Panc1 (cell line): ENCODE data around the gene PCIF1. TPM values are rescaled to one million over a fixed set of nuclear protein-coding genes. Genes with fewer than 3 reads are reported as not detected.

Source experiments
- ATAC-seq: fragments of 200-7000 bp; cut with Tn5 transposase; 2 replicates; pipeline ENCODE4 v1.9.1; 2020; ENCODE audit warnings: mild to moderate bottlenecking, moderate library complexity
- BruUV-seq: library from RNA; stranded (reverse); fragments of 400-500 nt; replicated peaks from 2 replicates; lab custom pipeline; 2021; lab: Mats Ljungman, UMichigan
- CTCF ChIA-PET: fragments of 300-600 bp; sonication (Branson Sonifier 250); formaldehyde crosslinking; loops from one replicate; lab custom pipeline; 2022; ENCODE audit warnings: antibody characterized with exemption; lab: Charles Lee
- POLR2A ChIA-PET: fragments of 300-600 bp; sonication (Branson Sonifier 250); formaldehyde crosslinking; loops from one replicate; lab custom pipeline; 2022; ENCODE audit warnings: antibody characterized with exemption; lab: Charles Lee
- DNase-seq: peaks from one replicate; pipeline ENCODE4 v3.0.0-alpha.2; 2010; ENCODE audit warnings: low read depth, low spot score
- H3K27ac ChIP-seq: 2 replicates; pipeline ENCODE4 v1.5.1; 2011; ENCODE audit warnings: mild to moderate bottlenecking, low read length, inconsistent platforms
- H3K27me3 ChIP-seq: fragments of 200-500 bp; sonication (Bioruptor generic); 2 replicates; pipeline ENCODE4 v1.6.0; 2014; ENCODE audit warnings: low read length, inconsistent platforms; ENCODE audit not compliant: control insufficient read depth, insufficient read depth
- H3K36me3 ChIP-seq: fragments of 200-500 bp; sonication (Bioruptor generic); 2 replicates; pipeline ENCODE4 v1.5.1; 2014; ENCODE audit warnings: inconsistent platforms, mild to moderate bottlenecking, low read length, moderate library complexity; ENCODE audit not compliant: control insufficient read depth, insufficient read depth
- H3K4me1 ChIP-seq: 2 replicates; pipeline ENCODE4 v1.5.1; 2011; ENCODE audit warnings: inconsistent platforms, mild to moderate bottlenecking, low read length, moderate library complexity; ENCODE audit not compliant: control insufficient read depth, insufficient read depth
- H3K4me3 ChIP-seq, 2 experiments: 2 replicates each; pipeline ENCODE4 v1.5.1; 2011 to 2012; ENCODE audit warnings: low read depth in 2 of 2, low read length in 2 of 2, mild to moderate bottlenecking in 2 of 2, inconsistent platforms in 1 of 2, moderate library complexity in 1 of 2
- H3K9me3 ChIP-seq: fragments of 200-500 bp; sonication (Bioruptor generic); 2 replicates; pipeline ENCODE4 v1.5.1; 2014; ENCODE audit warnings: low read depth, mild to moderate bottlenecking, inconsistent platforms, low read length, moderate library complexity; ENCODE audit not compliant: control insufficient read depth, insufficient read depth
- CTCF ChIP-seq: fragments of 450-650 bp; IDR thresholded peaks from 2 replicates; pipeline ENCODE4 v1.5.1; 2017; ENCODE audit warnings: mild to moderate bottlenecking
- POLR2AphosphoS5 ChIP-seq: IDR thresholded peaks from 2 replicates; pipeline ENCODE4 v1.6.1; 2012; ENCODE audit warnings: mild to moderate bottlenecking, low read depth, low read length, moderate library complexity
- REST ChIP-seq, 2 experiments: IDR thresholded peaks; 2 replicates each; pipeline ENCODE4 v1.6.1; 2011 to 2012; ENCODE audit warnings: low read depth in 2 of 2, control low read depth in 1 of 2, low read length in 1 of 2, mild to moderate bottlenecking in 1 of 2, moderate library complexity in 1 of 2; ENCODE audit not compliant: insufficient read depth in 1 of 2
- SIN3A ChIP-seq: IDR thresholded peaks from 2 replicates; pipeline ENCODE4 v1.6.1; 2012; ENCODE audit warnings: low read depth, mild to moderate bottlenecking, low read length, moderate library complexity, borderline replicate concordance; ENCODE audit not compliant: insufficient read depth
- TCF7L2 ChIP-seq: IDR thresholded peaks from 2 replicates; pipeline ENCODE4 v1.6.1; 2011; ENCODE audit warnings: mild to moderate bottlenecking, low read depth, low read length, inconsistent platforms
- in situ Hi-C: cut with HindIII; loops from 2 replicates; pipeline ENCODE4 v1.10.0; 2016; ENCODE audit warnings: low sequenced_read_pairs, low pct_unique_long_range_greater_than_20kb
- intact Hi-C: fragments of 100-400 bp; cut with micrococcal nuclease; formaldehyde crosslinking; loops from one replicate; pipeline ENCODE4 v1.10.0; 2022; ENCODE audit not compliant: unreplicated experiment
- total RNA-seq: library from RNA; stranded (reverse); gene quantifications from one replicate; pipeline ENCODE4 v1.2.1, GENCODE V29; 2021; ENCODE audit not compliant: unreplicated experiment

Gene PCIF1
- total RNA-seq, 1 experiment from 2014 or later, result 24.6 TPM

GRCh38 chr20:45894797-45895196 lies 39.7 kb upstream of the PCIF1 start:
- Histone ChIP-seq H3K4me1 (peaks cover 12% of the 10 kb centered on the region), H3K36me3 (peaks cover 3% of the 10 kb centered on the region; the same call in 1 of the 2 replicates), H3K27ac (no peak overlapping the region), H3K9me3 (no peaks in the 10 kb centered on the region), H3K4me3 (no peak overlapping the region), H3K27me3 (no peaks in the 10 kb centered on the region)
- in situ Hi-C loops, result no loop called here
- no peak for TF ChIP-seq TCF7L2
- no peak for TF ChIP-seq SIN3A
- TF ChIP-seq REST (IDR thresholded peaks at IDR 0.05; ENCODE audit: insufficient read depth in 1 of 2, low read depth in 2 of 2, low read length in 1 of 2), result no peak
- TF ChIP-seq POLR2AphosphoS5, result no peak
- TF ChIP-seq CTCF, result no peak
- POLR2A ChIA-PET, result no interaction called here
- CTCF ChIA-PET, result no interaction called here
- BruUV-seq, result no TSS peak
- ATAC-seq (no peak), DNase-seq (no peak)
- intact Hi-C loops, result no loop called here

GRCh38 chr20:45896641-45897161 lies 37.8 kb upstream of the PCIF1 start:
- Histone ChIP-seq H3K27me3 (no peaks in the 10 kb centered on the region), H3K36me3 (peaks cover 3% of the 10 kb centered on the region; the same call in 1 of the 2 replicates), H3K4me3 (no peak overlapping the region), H3K4me1 (peaks cover 8% of the 10 kb centered on the region), H3K9me3 (no peaks in the 10 kb centered on the region), H3K27ac (no peak overlapping the region)
- TF ChIP-seq CTCF (no peak), REST (IDR thresholded peaks at IDR 0.05; ENCODE audit: insufficient read depth in 1 of 2, low read depth in 2 of 2, low read length in 1 of 2) (no peak)
- ATAC-seq, result no peak
- intact Hi-C loops (no loop called here), in situ Hi-C loops (no loop called here)
- ChIA-PET POLR2A (no interaction called here), CTCF (no interaction called here)
- no TSS peak for BruUV-seq
- DNase-seq, result no peak
